ENCODE measurements around the gene ANKRD1.

Gene ANKRD1

GRCh38 chr10:90888387-90888786 lies 32.5 kb downstream of the ANKRD1 start:
- no peak for TF ChIP-seq FOXK2 (IDR thresholded peaks at IDR 0.05)
- ChIA-PET CTCF (interaction anchor here (1.6 kb wide), 1 partner anchor 362 kb away, joined by 4 read pairs; no protein-coding TSS in a partner anchor), POLR2A (interaction anchor here (1.3 kb wide), 1 partner anchor 17 kb away, joined by 3 read pairs; the partner anchor contains the start of gene RPP30)
- DNase-seq (ENCODE audit: extremely low spot score), result no peak

GRCh38 chr10:90887555-90887954 lies 33.3 kb downstream of the ANKRD1 start:
- TF ChIP-seq SUZ12 (IDR thresholded peaks at IDR 0.05) (no peak), SP1 (IDR thresholded peaks at IDR 0.05) (no peak), NFRKB (IDR thresholded peaks at IDR 0.05) (no peak), PKNOX1 (IDR thresholded peaks at IDR 0.05) (no peak), BHLHE40 (IDR thresholded peaks at IDR 0.05; ENCODE audit: borderline replicate concordance) (no peak), ELF4 (IDR thresholded peaks at IDR 0.05) (no peak), FOXM1 (IDR thresholded peaks at IDR 0.05; ENCODE audit: borderline replicate concordance) (no peak), TARDBP (IDR thresholded peaks at IDR 0.05) (no peak), ARNT (IDR thresholded peaks at IDR 0.05) (no peak), FOXK2 (IDR thresholded peaks at IDR 0.05) (no peak), FOXA1 (IDR thresholded peaks at IDR 0.05) (no peak), LEF1 (IDR thresholded peaks at IDR 0.05; ENCODE audit: borderline replicate concordance) (no peak), CTBP1 (IDR thresholded peaks at IDR 0.05; ENCODE audit: borderline replicate concordance) (no peak), HDGF (IDR thresholded peaks at IDR 0.05; ENCODE audit: borderline replicate concordance) (no peak), ZNF384 (IDR thresholded peaks at IDR 0.05) (no peak), L3MBTL2 (conservative IDR thresholded peaks at IDR 0.05) (no peak)
- CTCF ChIA-PET, result no interaction called here

GRCh38 chr10:90885176-90885575 lies 35.7 kb downstream of the ANKRD1 start:
- POLR2A ChIA-PET, result no interaction called here
- TF ChIP-seq PKNOX1 (IDR thresholded peaks at IDR 0.05), result no peak
- DNase-seq (ENCODE audit: extremely low spot score), result no peak
- CTCF ChIA-PET, result no interaction called here

More at GRCh38 chr10:90887555-90887954, 33.3 kb downstream of the ANKRD1 start:
- DNase-seq (ENCODE audit: extremely low spot score), result no peak
- POLR2A ChIA-PET, result no interaction called here

- TF ChIP-seq LEF1 (IDR thresholded peaks at IDR 0.05; ENCODE audit: borderline replicate concordance), result no peak
- no peak for TF ChIP-seq ELF4 (IDR thresholded peaks at IDR 0.05)
- no peak for TF ChIP-seq FOXM1 (IDR thresholded peaks at IDR 0.05; ENCODE audit: borderline replicate concordance)
- no peak for TF ChIP-seq BHLHE40 (IDR thresholded peaks at IDR 0.05; ENCODE audit: borderline replicate concordance)
- no peak for TF ChIP-seq TARDBP (IDR thresholded peaks at IDR 0.05)
- no peak for TF ChIP-seq NFRKB (IDR thresholded peaks at IDR 0.05)
- TF ChIP-seq FOXA1 (IDR thresholded peaks at IDR 0.05), result no peak
- TF ChIP-seq SUZ12 (IDR thresholded peaks at IDR 0.05), result no peak
- no peak for TF ChIP-seq PKNOX1 (IDR thresholded peaks at IDR 0.05)
- no peak for TF ChIP-seq L3MBTL2 (conservative IDR thresholded peaks at IDR 0.05)
- TF ChIP-seq ZNF384 (IDR thresholded peaks at IDR 0.05), result no peak
- TF ChIP-seq ARNT (IDR thresholded peaks at IDR 0.05), result no peak
- TF ChIP-seq CTBP1 (IDR thresholded peaks at IDR 0.05; ENCODE audit: borderline replicate concordance), result no peak
- no peak for DNase-seq (ENCODE audit: extremely low spot score)
- POLR2A ChIA-PET, result interaction anchor here (1.5 kb wide), 1 partner anchor 13 kb away, joined by 5 read pairs; the partner anchor contains the start of gene RPP30
- CTCF ChIA-PET, result no interaction called here
Measured at GRCh38 chr10:90884431-90884830, 36.5 kb downstream of the ANKRD1 start.

- TF ChIP-seq ZNF384 (IDR thresholded peaks at IDR 0.05), result peak; percentile 90
- CTCF ChIA-PET, result interaction anchor here (0.6 to 1.4 kb wide), 10 partner anchors 9 to 928 kb away, joined by 3 to 9 read pairs (median 4); no protein-coding TSS in a partner anchor
- DNase-seq (ENCODE audit: extremely low spot score), result peak; percentile 19
- POLR2A ChIA-PET, result interaction anchor here (0.8 kb wide), 1 partner anchor 9 kb away, joined by 4 read pairs; the partner anchor contains the start of gene RPP30
Measured at GRCh38 chr10:90880059-90880719, 40.7 kb downstream of the ANKRD1 start.

- ChIA-PET POLR2A (no interaction called here), CTCF (interaction anchor here (1.2 to 1.4 kb wide), 2 partner anchors 23 to 91 kb away, joined by 4 to 7 read pairs; no protein-coding TSS in a partner anchor)
- DNase-seq (ENCODE audit: extremely low spot score), result no peak
- TF ChIP-seq ZNF384 (IDR thresholded peaks at IDR 0.05) (no peak), BHLHE40 (IDR thresholded peaks at IDR 0.05; ENCODE audit: borderline replicate concordance) (no peak), FOXA1 (IDR thresholded peaks at IDR 0.05) (no peak), ARNT (IDR thresholded peaks at IDR 0.05) (no peak), TARDBP (IDR thresholded peaks at IDR 0.05) (no peak), FOXM1 (IDR thresholded peaks at IDR 0.05; ENCODE audit: borderline replicate concordance) (no peak), L3MBTL2 (conservative IDR thresholded peaks at IDR 0.05) (no peak), HDGF (IDR thresholded peaks at IDR 0.05; ENCODE audit: borderline replicate concordance) (no peak)
Measured at GRCh38 chr10:90879062-90879461, 41.8 kb downstream of the ANKRD1 start.

- TF ChIP-seq LEF1 (IDR thresholded peaks at IDR 0.05; ENCODE audit: borderline replicate concordance) (no peak), ELF4 (IDR thresholded peaks at IDR 0.05) (no peak)
- ChIA-PET POLR2A (interaction anchor here (1.4 kb wide), 2 partner anchors 12 to 26 kb away, joined by 5 read pairs; no protein-coding TSS in a partner anchor), CTCF (no interaction called here)
- DNase-seq (ENCODE audit: extremely low spot score), result no peak
Measured at GRCh38 chr10:90872648-90873020, 48.3 kb downstream of the ANKRD1 start.

All from HEK293T (cell line).